Stimulated activated CD8-positive, alpha-beta memory T cell treated with anti-CD3 and anti-CD28 coated beads, Interleukin-4, amount 100 ng/mL, for 48 hours (primary cell): ENCODE measurements around the gene FOXJ3.

ENCODE experiments used
- DNase-seq: peaks from one replicate; pipeline ENCODE4 v3.0.0-alpha.2; 2020

FOXJ3 gene

GRCh38 chr1:42335050-42335808, at the start of gene FOXJ3:
FOXJ3 (minus strand) TSS chr1:42335235; CDS start chr1:42311093, 24,142 bp downstream.
- DNase-seq, result peak; percentile 96

- DNase-seq, result peak; percentile 26
Measured at GRCh38 chr1:42381280-42381673, 46.2 kb upstream of the FOXJ3 start.

GRCh38 chr1:42380586-42381279, 45.7 kb upstream of the FOXJ3 start, which contains the start of gene RIMKLA:
RIMKLA (plus strand) TSS chr1:42380792; CDS start chr1:42380935, 143 bp downstream.
- DNase-seq, result peak; percentile 68

- DNase-seq, result peak; percentile 40
Measured at GRCh38 chr1:42379794-42380585, 45.0 kb upstream of the FOXJ3 start.

GRCh38 chr1:42372796-42373195, 37.8 kb upstream of the FOXJ3 start:
- no peak for DNase-seq

- DNase-seq, result no peak
Measured at GRCh38 chr1:42370876-42371549, 36.0 kb upstream of the FOXJ3 start.

- no peak for DNase-seq
Measured at GRCh38 chr1:42369471-42369870, 34.4 kb upstream of the FOXJ3 start.

GRCh38 chr1:42368096-42368795, 33.2 kb upstream of the FOXJ3 start:
- no peak for DNase-seq

GRCh38 chr1:42365118-42365517, 30.1 kb upstream of the FOXJ3 start:
- no peak for DNase-seq

GRCh38 chr1:42364542-42364941, 29.5 kb upstream of the FOXJ3 start:
- DNase-seq, result no peak

GRCh38 chr1:42364089-42364488, 29.1 kb upstream of the FOXJ3 start:
- DNase-seq, result no peak

GRCh38 chr1:42359466-42359865, 24.4 kb upstream of the FOXJ3 start:
- no peak for DNase-seq

GRCh38 chr1:42358791-42359190, 23.8 kb upstream of the FOXJ3 start:
- DNase-seq, result no peak

- no peak for DNase-seq
Measured at GRCh38 chr1:42350086-42350485, 15.1 kb upstream of the FOXJ3 start.

GRCh38 chr1:42348498-42348897, 13.5 kb upstream of the FOXJ3 start:
- no peak for DNase-seq

- DNase-seq, result no peak
Measured at GRCh38 chr1:42343049-42343448, 8.0 kb upstream of the FOXJ3 start.

GRCh38 chr1:42340901-42341300, 5.9 kb upstream of the FOXJ3 start:
- DNase-seq, result no peak

- DNase-seq, result no peak
Measured at GRCh38 chr1:42340093-42340492, 5.1 kb upstream of the FOXJ3 start.

- no peak for DNase-seq
Measured at GRCh38 chr1:42336978-42337377, 1.9 kb upstream of the FOXJ3 start.

- no peak for DNase-seq
Measured at GRCh38 chr1:42335809-42336518, 929 bp upstream of the FOXJ3 start.

- peak; percentile 59 for DNase-seq
Measured at GRCh38 chr1:42334240-42335049, 590 bp downstream of the FOXJ3 start.
